Activated CD4-positive, alpha-beta memory T cell treated with anti-CD3 and anti-CD28 coated beads for 36 hours (primary cell): ENCODE measurements around the gene SPTB. TPM values are rescaled to one million over a fixed set of nuclear protein-coding genes. Genes with fewer than 3 reads are reported as not detected.
A peak's percentile ranks its signal among the peaks of the same experiment; 100 is the strongest.

Experiments used
- CTCF ChIA-PET: fragments of 350-600 bp; sonication (Branson Sonifier 250); formaldehyde crosslinking; loops from one replicate; lab custom pipeline; 2021; ENCODE audit warnings: antibody characterized with exemption, inconsistent platforms; lab: Charles Lee
- POLR2A ChIA-PET: fragments of 350-600 bp; sonication (Branson Sonifier 250); formaldehyde crosslinking; loops from one replicate; lab custom pipeline; 2021; ENCODE audit warnings: antibody characterized with exemption; lab: Charles Lee
- DNase-seq: peaks from one replicate; pipeline ENCODE4 v3.0.0-alpha.2; 2020
- H3K27ac Mint-ChIP-seq: one replicate; pipeline ENCODE4 v1.8.0; 2021; ENCODE audit warnings: mixed read lengths
- H3K27me3 Mint-ChIP-seq: one replicate; pipeline ENCODE4 v1.8.0; 2021; ENCODE audit warnings: mixed read lengths
- H3K36me3 Mint-ChIP-seq: one replicate; pipeline ENCODE4 v1.8.0; 2021; ENCODE audit warnings: mixed read lengths
- H3K4me1 Mint-ChIP-seq: one replicate; pipeline ENCODE4 v1.8.0; 2021; ENCODE audit warnings: low read depth, mixed read lengths
- H3K4me3 Mint-ChIP-seq: one replicate; pipeline ENCODE4 v1.8.0; 2021; ENCODE audit warnings: mild to moderate bottlenecking, mixed read lengths
- H3K9me3 Mint-ChIP-seq: one replicate; pipeline ENCODE4 v1.8.0; 2021; ENCODE audit warnings: mixed read lengths
- intact Hi-C: fragments of 100-400 bp; cut with micrococcal nuclease; formaldehyde crosslinking; loops from one replicate; pipeline ENCODE4 v1.15.1; 2023
- total RNA-seq, 2 experiments: library from RNA; stranded (reverse); gene quantifications; one replicate each; pipeline ENCODE4 v1.2.3, GENCODE V29; 2021

The SPTB gene
- total RNA-seq, 2 experiments from 2014 or later, result 0.57 to 0.70 TPM

DNA sequence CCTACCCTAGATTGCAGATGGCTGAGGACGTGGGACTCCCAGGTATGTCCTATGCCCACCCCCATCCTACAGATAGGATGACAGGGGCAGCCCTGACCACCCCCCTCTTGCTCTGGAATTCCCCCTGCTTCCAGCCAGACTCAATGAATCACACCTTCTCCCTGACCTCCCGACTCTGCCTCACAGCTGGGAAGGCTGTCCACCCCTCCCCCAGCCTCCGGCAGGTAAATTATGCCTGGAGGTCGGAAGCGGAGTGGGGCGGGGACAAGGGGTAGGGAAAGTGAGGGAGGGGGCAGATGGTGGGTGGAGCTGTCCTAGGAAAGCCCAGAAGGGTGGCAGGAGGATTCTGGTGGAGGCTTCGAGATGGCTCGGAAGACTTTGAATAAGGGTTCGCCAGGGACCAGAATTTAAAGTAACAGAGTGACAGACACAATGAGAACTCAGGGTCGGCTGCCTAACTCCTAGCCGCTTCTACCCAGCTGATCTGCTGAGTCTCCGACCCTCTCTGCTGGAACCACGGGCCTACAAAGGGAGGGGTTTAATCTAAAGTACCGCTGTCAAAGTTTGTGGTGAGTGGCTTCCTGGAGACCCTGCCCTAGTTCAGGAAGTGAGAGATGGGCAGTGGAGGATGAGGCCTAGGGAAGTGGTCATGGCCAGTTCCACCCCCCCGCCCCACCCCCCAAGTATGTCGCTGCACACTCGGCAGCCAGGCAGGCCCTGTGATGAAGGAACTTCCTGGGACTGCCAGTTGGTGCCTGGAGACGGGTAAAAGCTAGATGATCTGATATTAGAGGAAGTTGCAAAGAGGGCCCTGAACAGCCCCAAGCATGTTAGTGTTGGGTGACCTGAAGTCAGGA is 171.3 kb downstream of the SPTB start:
- H3K27ac Mint-ChIP-seq, result peak overlapping the region; percentile 84
- peak; percentile 65 for DNase-seq
- ChIA-PET POLR2A (interaction anchor here (0.6 to 1.0 kb wide), 3 partner anchors 13 to 34 kb away, joined by 3 to 6 read pairs (median 3); no protein-coding TSS in a partner anchor), CTCF (interaction anchor here (0.7 to 3.1 kb wide), 6 partner anchors 10 to 57 kb away, joined by 3 to 13 read pairs (median 6); no protein-coding TSS in a partner anchor)
- H3K27me3 Mint-ChIP-seq, result no peaks in the 10 kb centered on the region
- intact Hi-C loops, result loop anchor here (1.0 to 10.0 kb wide), 4 partner anchors 10 to 576 kb away; no protein-coding TSS in a partner anchor
- H3K36me3 Mint-ChIP-seq, result peaks cover 6% of the 10 kb centered on the region
- peak overlapping the region; percentile 58 for H3K4me3 Mint-ChIP-seq
- H3K9me3 Mint-ChIP-seq, result peaks cover 9% of the 10 kb centered on the region
- H3K4me1 Mint-ChIP-seq, result peaks cover 72% of the 10 kb centered on the region

DNA sequence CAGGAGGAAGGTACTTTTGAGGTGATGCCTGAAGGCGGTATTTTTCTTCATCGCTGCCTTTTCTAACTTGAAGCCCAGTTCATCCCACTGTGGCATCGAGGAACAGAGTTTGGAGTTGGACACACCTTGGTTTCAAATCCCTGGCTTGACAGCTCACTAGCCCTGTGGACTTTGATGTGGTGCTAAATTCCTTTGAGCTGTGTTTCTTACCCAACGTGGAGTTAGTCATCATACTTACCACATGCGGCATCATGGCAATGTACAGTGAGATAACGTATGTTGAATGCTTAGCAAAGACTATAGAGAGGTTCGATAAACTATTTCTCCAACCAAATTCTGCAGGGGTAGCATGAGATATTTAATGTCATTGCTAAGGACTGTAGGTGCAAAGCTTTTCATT is 172.0 kb downstream of the SPTB start:
- ChIA-PET CTCF (interaction anchor here (1.2 to 3.1 kb wide), 4 partner anchors 11 to 57 kb away, joined by 3 to 13 read pairs (median 6); no protein-coding TSS in a partner anchor), POLR2A (interaction anchor here (0.8 to 1.1 kb wide), 2 partner anchors 14 to 16 kb away, joined by 3 to 6 read pairs; no protein-coding TSS in a partner anchor)
- peak; percentile 51 for DNase-seq
- Mint-ChIP-seq H3K27ac (peak overlapping the region; percentile 84), H3K4me1 (peaks cover 74% of the 10 kb centered on the region), H3K27me3 (no peaks in the 10 kb centered on the region), H3K36me3 (peaks cover 1% of the 10 kb centered on the region), H3K9me3 (peaks cover 3% of the 10 kb centered on the region), H3K4me3 (peak overlapping the region; percentile 38)
- intact Hi-C loops, result loop anchor here (1.0 to 10.0 kb wide), 3 partner anchors 16 to 577 kb away; no protein-coding TSS in a partner anchor

DNA sequence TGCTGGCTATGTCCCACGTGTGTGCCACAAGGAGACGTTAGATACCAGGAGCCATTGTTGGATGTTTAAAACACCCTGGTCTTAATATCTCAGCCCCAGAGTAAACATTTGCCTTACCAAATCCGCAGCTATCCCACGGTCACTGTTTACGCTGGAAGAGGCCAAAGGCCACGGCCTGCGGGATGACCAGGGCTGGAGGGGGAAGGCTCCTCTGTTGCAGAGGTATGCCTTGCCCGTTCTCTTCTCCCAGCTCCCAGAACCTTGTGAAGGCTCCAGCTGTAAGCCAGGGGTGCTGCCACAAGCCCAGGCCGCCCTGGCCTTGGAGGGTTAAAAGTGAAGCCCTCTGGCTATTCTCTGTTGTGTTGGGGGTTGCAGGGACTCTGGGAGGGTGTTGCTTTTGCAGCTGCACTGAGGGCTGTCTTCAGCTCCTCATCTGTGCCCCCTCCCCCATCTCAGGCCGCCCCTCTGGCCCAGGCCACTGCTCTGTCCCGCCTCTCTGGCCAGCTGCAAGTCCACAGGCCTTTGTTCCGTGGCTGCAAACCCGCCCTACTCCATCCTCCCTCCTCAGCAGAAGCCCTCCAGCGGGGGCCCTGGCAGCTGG is 173.0 kb downstream of the SPTB start:
- DNase-seq, result no peak
- POLR2A ChIA-PET, result interaction anchor here (1.1 kb wide), 1 partner anchor 17 kb away, joined by 6 read pairs; no protein-coding TSS in a partner anchor
- H3K27me3 Mint-ChIP-seq, result no peaks in the 10 kb centered on the region
- peaks cover 70% of the 10 kb centered on the region for H3K4me1 Mint-ChIP-seq
- no peaks in the 10 kb centered on the region for H3K36me3 Mint-ChIP-seq
- no peak overlapping the region for H3K4me3 Mint-ChIP-seq
- CTCF ChIA-PET, result interaction anchor here (1.0 to 2.0 kb wide), 5 partner anchors 9 to 56 kb away, joined by 3 to 8 read pairs (median 4); no protein-coding TSS in a partner anchor
- intact Hi-C loops, result loop anchor here (5.0 to 10.0 kb wide), 2 partner anchors 51 to 578 kb away; no protein-coding TSS in a partner anchor
- H3K9me3 Mint-ChIP-seq, result no peaks in the 10 kb centered on the region
- peak overlapping the region; percentile 84 for H3K27ac Mint-ChIP-seq

DNA sequence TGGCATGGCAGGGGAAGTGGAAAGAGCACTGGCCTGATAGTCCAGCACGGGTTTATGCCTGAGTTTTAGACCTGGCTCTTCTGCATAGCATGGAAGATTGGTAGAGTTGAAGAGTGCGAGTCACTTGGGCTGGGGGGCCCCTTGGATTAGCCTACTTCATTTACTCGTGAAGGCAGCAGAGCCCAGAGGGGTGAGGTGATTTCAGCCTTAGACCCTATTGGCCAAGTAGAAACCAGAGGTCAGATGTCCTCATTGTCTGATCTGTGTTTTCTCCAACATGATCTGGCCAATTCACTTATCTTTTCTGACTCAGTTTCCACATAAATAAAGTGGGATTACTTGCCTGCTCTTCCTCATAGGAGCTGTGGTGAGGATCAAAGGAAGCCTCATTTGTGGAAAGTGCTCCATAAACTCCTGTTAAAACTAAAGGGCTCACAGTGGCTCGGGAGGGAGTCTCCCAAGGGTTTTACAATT is 173.6 kb downstream of the SPTB start:
- POLR2A ChIA-PET, result interaction anchor here (0.6 kb wide), 1 partner anchor 833 kb away, joined by 4 read pairs; no protein-coding TSS in a partner anchor
- no peaks in the 10 kb centered on the region for H3K27me3 Mint-ChIP-seq

DNA sequence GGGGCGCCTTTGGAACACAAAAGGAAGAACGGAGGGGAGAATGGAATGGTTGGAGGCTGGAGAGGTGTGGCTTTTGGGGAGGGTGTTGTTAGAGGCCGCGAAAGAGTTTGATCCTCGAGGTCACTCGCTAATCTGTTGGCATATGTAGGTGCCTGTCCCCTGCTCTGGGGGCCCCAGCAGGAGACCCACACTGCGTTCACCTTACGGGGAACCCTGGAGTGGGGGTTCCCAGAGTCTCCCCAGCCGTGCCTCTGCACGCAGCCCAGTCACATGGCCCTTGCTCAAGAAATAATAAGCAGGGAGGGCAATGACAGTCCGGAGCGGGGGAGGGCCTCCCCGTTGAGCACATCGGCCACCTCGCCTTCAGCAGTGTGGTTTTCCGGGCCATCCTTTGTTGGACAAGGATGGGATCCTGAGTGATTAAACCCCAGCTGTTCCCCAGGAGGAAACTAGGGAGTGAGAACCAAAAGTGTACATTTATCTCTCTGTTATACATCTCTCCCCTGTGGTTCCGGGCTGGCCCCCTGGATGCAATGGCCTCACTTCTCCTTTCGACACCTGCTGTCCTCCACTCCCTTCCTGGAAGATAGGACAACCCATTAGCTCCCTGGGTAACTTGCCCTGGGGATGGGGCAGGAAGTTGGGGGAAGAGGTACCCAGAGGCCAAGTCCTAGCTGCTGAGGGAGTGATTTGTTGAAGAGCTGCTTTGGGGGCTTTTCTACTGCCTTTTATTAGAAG is 174.2 kb downstream of the SPTB start:
- Mint-ChIP-seq H3K36me3 (no peaks in the 10 kb centered on the region), H3K4me1 (peaks cover 67% of the 10 kb centered on the region)
- intact Hi-C loops, result loop anchor here (2.0 to 10.0 kb wide), 3 partner anchors 35 to 579 kb away; no protein-coding TSS in a partner anchor

More for the DNA sequence above, 173.6 kb downstream of the SPTB start:
- Mint-ChIP-seq H3K36me3 (no peaks in the 10 kb centered on the region), H3K9me3 (no peaks in the 10 kb centered on the region), H3K4me3 (peak overlapping the region; percentile 77), H3K27ac (peak overlapping the region; percentile 82), H3K4me1 (peaks cover 70% of the 10 kb centered on the region)
- DNase-seq, result no peak
- CTCF ChIA-PET, result interaction anchor here (1.0 to 1.4 kb wide), 3 partner anchors 10 to 56 kb away, joined by 3 to 4 read pairs (median 3); no protein-coding TSS in a partner anchor
- intact Hi-C loops, result loop anchor here (5.0 to 10.0 kb wide), 2 partner anchors 51 to 579 kb away; no protein-coding TSS in a partner anchor

DNA sequence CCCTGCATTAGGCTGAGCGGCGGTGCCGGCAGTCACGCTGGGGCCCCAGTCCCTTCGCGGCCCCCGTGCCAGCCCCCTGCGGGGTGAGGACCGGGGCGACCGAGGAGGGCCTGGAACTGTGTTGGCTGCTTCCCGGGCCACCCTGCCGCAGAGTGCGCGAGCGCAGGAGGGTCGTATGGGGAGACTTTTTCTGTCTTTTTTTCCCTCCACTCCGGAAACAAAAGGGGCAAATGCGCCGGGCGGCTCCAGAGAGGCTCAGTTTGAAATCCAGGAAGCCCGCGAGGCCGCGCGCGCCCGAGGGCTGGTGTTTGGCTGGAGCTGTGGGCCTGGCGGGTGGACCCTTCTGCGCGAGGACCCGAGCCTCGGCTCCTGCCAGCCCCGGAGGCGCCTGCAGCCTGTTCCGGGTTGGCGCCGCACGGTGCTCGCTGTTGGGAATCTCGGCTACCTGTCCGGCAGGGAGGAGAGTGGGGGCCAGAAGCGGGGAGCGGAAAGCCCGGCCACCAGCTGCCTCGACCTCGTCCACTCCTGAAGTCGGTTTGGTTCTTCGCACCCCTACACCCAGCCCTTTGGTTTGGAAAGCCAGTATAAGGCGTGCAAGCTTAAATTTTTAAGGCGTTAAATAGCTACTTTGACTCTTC is 174.8 kb downstream of the SPTB start:
- intact Hi-C loops, result loop anchor here (2.0 to 10.0 kb wide), 4 partner anchors 34 to 580 kb away; partner anchors contain the start of gene HSPA2

More for the DNA sequence above, 174.2 kb downstream of the SPTB start:
- Mint-ChIP-seq H3K27ac (peak overlapping the region; percentile 82), H3K9me3 (no peaks in the 10 kb centered on the region), H3K27me3 (no peaks in the 10 kb centered on the region), H3K4me3 (peak overlapping the region; percentile 77)
- ChIA-PET CTCF (interaction anchor here (0.7 to 1.4 kb wide), 5 partner anchors 9 to 187 kb away, joined by 3 to 4 read pairs (median 4); no protein-coding TSS in a partner anchor), POLR2A (interaction anchor here (0.6 to 2.2 kb wide), 5 partner anchors 9 to 833 kb away, joined by 3 to 9 read pairs (median 4); no protein-coding TSS in a partner anchor)
- peak; percentile 50 for DNase-seq

DNA sequence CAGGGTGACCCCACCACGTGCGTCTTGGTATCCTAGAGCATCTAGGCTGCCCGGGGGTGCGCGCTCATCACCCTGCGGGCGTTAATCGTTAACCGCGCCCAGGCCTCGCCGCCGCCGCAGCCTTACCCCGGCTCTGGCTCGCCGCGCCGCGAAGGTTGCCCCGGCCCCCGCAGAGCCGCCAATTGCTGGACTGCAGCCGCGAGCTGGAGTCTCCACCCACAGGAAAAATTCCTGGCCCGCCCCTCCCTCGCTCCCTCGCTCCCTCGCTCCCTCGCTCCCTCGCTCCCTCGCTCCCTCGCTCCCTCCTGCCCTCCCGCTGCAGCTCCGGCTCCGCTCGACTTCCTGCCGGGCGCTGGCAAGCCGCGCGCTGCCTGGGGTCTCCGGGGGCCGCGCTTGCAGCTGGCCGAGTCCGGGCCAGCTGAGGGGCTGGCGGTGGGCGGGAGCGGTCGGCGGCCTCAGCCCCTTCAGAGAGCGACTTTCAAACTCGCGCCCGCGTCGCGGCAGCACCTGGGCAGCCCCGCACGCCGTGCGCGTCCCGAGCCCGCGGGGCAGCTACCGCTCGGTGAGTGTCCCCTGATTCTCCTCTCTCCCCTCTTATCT is 175.5 kb downstream of the SPTB start, which contains the start of gene PLEKHG3:
Gene PLEKHG3, plus strand, starts transcription at position 282 of the 600 bp plus-strand sequence. CDS start 23,208 bp downstream, outside the sequence.
- H3K4me3 Mint-ChIP-seq, result peak within 1 kb of the TSS; percentile 77
- intact Hi-C loops, result loop anchor here (2.0 to 10.0 kb wide), 3 partner anchors 33 to 581 kb away; partner anchors contain the start of gene HSPA2
- peak; percentile 53 for DNase-seq
- ChIA-PET CTCF (interaction anchor here (0.7 to 1.3 kb wide), 2 partner anchors 26 to 188 kb away, joined by 3 to 4 read pairs; no protein-coding TSS in a partner anchor), POLR2A (interaction anchor here (1.7 to 2.2 kb wide), 2 partner anchors 13 to 22 kb away, joined by 4 to 9 read pairs; no protein-coding TSS in a partner anchor)
- H3K36me3 Mint-ChIP-seq, result no peaks in the 10 kb centered on the region
- peaks cover 63% of the 10 kb centered on the region for H3K4me1 Mint-ChIP-seq
- no peaks in the 10 kb centered on the region for H3K9me3 Mint-ChIP-seq
- H3K27me3 Mint-ChIP-seq, result no peaks in the 10 kb centered on the region
- peak within 1 kb of the TSS; percentile 82 for H3K27ac Mint-ChIP-seq

More for the DNA sequence above, 174.8 kb downstream of the SPTB start:
- DNase-seq, result peak; percentile 37
- Mint-ChIP-seq H3K36me3 (no peaks in the 10 kb centered on the region), H3K9me3 (no peaks in the 10 kb centered on the region), H3K4me1 (peaks cover 68% of the 10 kb centered on the region), H3K27me3 (no peaks in the 10 kb centered on the region), H3K4me3 (peak overlapping the region; percentile 77), H3K27ac (peak overlapping the region; percentile 82)
- POLR2A ChIA-PET, result interaction anchor here (1.0 to 2.2 kb wide), 4 partner anchors 10 to 21 kb away, joined by 3 to 9 read pairs (median 4); no protein-coding TSS in a partner anchor
- CTCF ChIA-PET, result interaction anchor here (0.7 to 1.3 kb wide), 4 partner anchors 8 to 187 kb away, joined by 3 to 4 read pairs (median 4); no protein-coding TSS in a partner anchor

DNA sequence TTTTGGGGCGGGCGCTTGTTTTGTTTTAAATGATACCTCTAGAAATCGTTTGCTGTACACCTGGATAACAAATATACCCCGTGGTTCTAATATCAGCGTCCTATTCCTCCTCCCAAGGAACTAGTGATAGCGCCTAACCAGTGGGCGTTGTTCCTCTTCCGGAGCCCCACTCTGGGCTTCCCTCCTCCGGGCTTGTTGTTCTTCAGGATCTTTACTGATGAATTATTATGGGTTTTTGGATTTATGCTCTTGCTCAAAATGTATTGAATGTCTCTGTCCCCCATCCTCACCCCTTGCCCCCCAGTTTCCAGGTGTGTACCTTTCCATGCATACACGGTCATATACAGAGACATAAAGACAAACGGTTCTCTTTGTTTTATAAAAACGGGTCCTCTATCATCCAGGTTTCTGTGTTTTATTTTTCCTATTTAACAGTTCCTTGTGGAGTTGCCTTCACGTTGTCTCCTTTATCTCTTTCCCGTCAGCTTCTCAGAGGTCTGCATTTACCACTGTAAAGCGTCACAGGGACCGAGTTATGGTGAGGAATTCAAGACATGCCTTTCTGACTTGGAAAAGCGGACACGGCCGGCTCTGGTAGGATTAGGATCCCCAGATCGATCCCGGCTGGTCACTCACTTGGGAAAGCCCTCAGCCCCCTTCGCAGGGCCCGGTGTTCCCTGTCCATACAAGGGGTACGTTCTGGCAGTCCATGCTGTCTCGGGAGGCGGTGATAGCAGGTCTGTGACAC is 176.1 kb downstream of the SPTB start:
- Mint-ChIP-seq H3K36me3 (no peaks in the 10 kb centered on the region), H3K9me3 (no peaks in the 10 kb centered on the region), H3K4me3 (peak overlapping the region; percentile 77), H3K27ac (peak overlapping the region; percentile 23), H3K4me1 (peaks cover 63% of the 10 kb centered on the region), H3K27me3 (no peaks in the 10 kb centered on the region)
- no peak for DNase-seq
- ChIA-PET CTCF (interaction anchor here (0.7 kb wide), 1 partner anchor 26 kb away, joined by 3 read pairs; no protein-coding TSS in a partner anchor), POLR2A (interaction anchor here (2.2 kb wide), 1 partner anchor 23 kb away, joined by 9 read pairs; no protein-coding TSS in a partner anchor)
- intact Hi-C loops, result loop anchor here (2.0 to 10.0 kb wide), 3 partner anchors 33 to 581 kb away; partner anchors contain the start of gene HSPA2
